H9 (cell line): ENCODE results near the gene BLTP1. TPM values are rescaled to one million over a fixed set of nuclear protein-coding genes. Genes with fewer than 3 reads are reported as not detected.

Source experiments
- DNase-seq: peaks from one replicate; pipeline ENCODE4 v3.0.0-alpha.2; 2017
- H2AFZ ChIP-seq: one replicate; pipeline ENCODE4 v1.6.1; 2013; ENCODE audit warnings: mild to moderate bottlenecking, low read length, control low read depth, moderate library complexity
- H2AK5ac ChIP-seq: 2 replicates; pipeline ENCODE4 v1.6.1; 2013; ENCODE audit warnings: low read length, control low read depth, mixed read lengths; ENCODE audit not compliant: insufficient read length
- H2BK120ac ChIP-seq: one replicate; pipeline ENCODE4 v1.6.1; 2013; ENCODE audit warnings: low read depth, mild to moderate bottlenecking, low read length, control low read depth, inconsistent platforms; ENCODE audit not compliant: poor library complexity, severe bottlenecking
- H2BK12ac ChIP-seq: 2 replicates; pipeline ENCODE4 v1.6.1; 2013; ENCODE audit warnings: low read length, control low read depth, mixed read lengths, low read depth; ENCODE audit not compliant: insufficient read length
- H2BK15ac ChIP-seq: 2 replicates; pipeline ENCODE4 v1.6.1; 2013; ENCODE audit warnings: low read depth, low read length, control low read depth
- H2BK20ac ChIP-seq: one replicate; pipeline ENCODE4 v1.6.1; 2013; ENCODE audit warnings: low read depth, mild to moderate bottlenecking, low read length, control low read depth, inconsistent platforms; ENCODE audit not compliant: poor library complexity, severe bottlenecking
- H2BK5ac ChIP-seq: 2 replicates; pipeline ENCODE4 v1.6.1; 2013; ENCODE audit warnings: low read length, control low read depth, mixed read lengths; ENCODE audit not compliant: insufficient read length
- H3K14ac ChIP-seq: 2 replicates; pipeline ENCODE4 v1.6.1; 2013; ENCODE audit warnings: low read length, control low read depth; ENCODE audit not compliant: insufficient read depth
- H3K18ac ChIP-seq: 2 replicates; pipeline ENCODE4 v1.6.1; 2013; ENCODE audit warnings: low read depth, mild to moderate bottlenecking, mixed read lengths, low read length, control low read depth; ENCODE audit not compliant: insufficient read length
- H3K23ac ChIP-seq: 2 replicates; pipeline ENCODE4 v1.6.1; 2013; ENCODE audit warnings: low read length, control low read depth, mixed read lengths, low read depth; ENCODE audit not compliant: insufficient read length
- H3K23me2 ChIP-seq: 2 replicates; pipeline ENCODE4 v1.6.1; 2013; ENCODE audit warnings: low read depth, mild to moderate bottlenecking, mixed read lengths, low read length, control low read depth; ENCODE audit not compliant: insufficient read length, poor library complexity, severe bottlenecking
- H3K27ac ChIP-seq: 2 replicates; pipeline ENCODE4 v1.5.1; 2013; ENCODE audit warnings: low read length, control low read depth, mixed read lengths, low read depth; ENCODE audit not compliant: insufficient read length
- H3K27me3 ChIP-seq: 2 replicates; pipeline ENCODE4 v1.6.1; 2013; ENCODE audit warnings: low read length, control low read depth, inconsistent platforms; ENCODE audit not compliant: insufficient read depth
- H3K4ac ChIP-seq: 2 replicates; pipeline ENCODE4 v1.6.1; 2013; ENCODE audit warnings: low read depth, mild to moderate bottlenecking, control low read depth, inconsistent platforms, low read length, moderate library complexity
- H3K4me1 ChIP-seq: 2 replicates; pipeline ENCODE4 v1.6.1; 2013; ENCODE audit warnings: low read length, control low read depth, inconsistent platforms; ENCODE audit not compliant: insufficient read depth
- H3K4me2 ChIP-seq: 2 replicates; pipeline ENCODE4 v1.6.1; 2013; ENCODE audit warnings: low read length, control low read depth, mixed read lengths; ENCODE audit not compliant: insufficient read length, insufficient read depth
- H3K56ac ChIP-seq: 2 replicates; pipeline ENCODE4 v1.6.1; 2013; ENCODE audit warnings: low read depth, mild to moderate bottlenecking, mixed read lengths, low read length, control low read depth; ENCODE audit not compliant: insufficient read length
- H3K79me1 ChIP-seq: 2 replicates; pipeline ENCODE4 v1.6.1; 2013; ENCODE audit warnings: low read depth, mild to moderate bottlenecking, moderate library complexity, low read length, control low read depth, inconsistent platforms; ENCODE audit not compliant: insufficient read depth, poor library complexity, severe bottlenecking
- H3K79me2 ChIP-seq: 2 replicates; pipeline ENCODE4 v1.6.1; 2013; ENCODE audit warnings: low read length, control low read depth, inconsistent platforms; ENCODE audit not compliant: insufficient read depth
- H3K9ac ChIP-seq: 2 replicates; pipeline ENCODE4 v1.6.1; 2013; ENCODE audit warnings: low read length, control low read depth, mixed read lengths; ENCODE audit not compliant: insufficient read length; ENCODE audit errors: extremely low read depth
- H3K9me3 ChIP-seq: one replicate; pipeline ENCODE4 v1.6.1; 2013; ENCODE audit warnings: low read depth, low read length, inconsistent platforms; ENCODE audit not compliant: control insufficient read depth
- H3T11ph ChIP-seq: one replicate; pipeline ENCODE4 v1.6.1; 2013; ENCODE audit warnings: mild to moderate bottlenecking, low read length, control low read depth, inconsistent platforms
- H4K20me1 ChIP-seq: one replicate; pipeline ENCODE4 v1.6.1; 2013; ENCODE audit not compliant: control insufficient read depth, insufficient read length, insufficient read depth
- H4K5ac ChIP-seq: 2 replicates; pipeline ENCODE4 v1.6.1; 2013; ENCODE audit warnings: low read depth, mild to moderate bottlenecking, mixed read lengths, low read length, control low read depth; ENCODE audit not compliant: insufficient read length
- H4K8ac ChIP-seq: replicated peaks from 2 replicates; pipeline ENCODE4 v1.6.1; 2013; ENCODE audit warnings: low read length, control low read depth, mixed read lengths, low read depth; ENCODE audit not compliant: insufficient read length
- H4K91ac ChIP-seq: 2 replicates; pipeline ENCODE4 v1.6.1; 2013; ENCODE audit warnings: low read depth, mild to moderate bottlenecking, moderate library complexity, mixed read lengths, low read length, control low read depth; ENCODE audit not compliant: insufficient read length
- H3K27ac Mint-ChIP-seq, 3 experiments: 2 replicates in 2 of 3; 3 replicates in 1 of 3; pipeline ENCODE4 v1.8.0; 2020 to 2021; ENCODE audit warnings: mixed read lengths in 3 of 3, mild to moderate bottlenecking in 1 of 3, moderate library complexity in 1 of 3
- H3K27me3 Mint-ChIP-seq: 2 replicates; pipeline ENCODE4 v1.8.0; 2021; ENCODE audit warnings: low read depth, mild to moderate bottlenecking, moderate library complexity, mixed read lengths
- H3K36me3 Mint-ChIP-seq, 3 experiments: 2 replicates in 2 of 3; 3 replicates in 1 of 3; pipeline ENCODE4 v1.8.0; 2020 to 2021; ENCODE audit warnings: low read depth in 3 of 3, mixed read lengths in 3 of 3; ENCODE audit not compliant: insufficient read depth in 1 of 3
- H3K4me1 Mint-ChIP-seq, 2 experiments: 2 replicates each; pipeline ENCODE4 v1.8.0; 2020; ENCODE audit warnings: mixed read lengths in 2 of 2
- H3K4me3 Mint-ChIP-seq, 2 experiments: 2 replicates in 1 of 2; 3 replicates in 1 of 2; pipeline ENCODE4 v1.8.0; 2020 to 2021; ENCODE audit warnings: mild to moderate bottlenecking in 2 of 2, mixed read lengths in 2 of 2, moderate library complexity in 1 of 2
- H3K9me3 Mint-ChIP-seq, 2 experiments: 2 replicates in 1 of 2; 3 replicates in 1 of 2; pipeline ENCODE4 v1.8.0; 2020; ENCODE audit warnings: mild to moderate bottlenecking in 2 of 2, mixed read lengths in 2 of 2, moderate library complexity in 1 of 2
- WGBS: extraction: QIAGEN DNeasy Blood & Tissue Kit; methylation state at CpG from one replicate; pipeline ENCODE4 v1.1.7; 2013; ENCODE audit warnings: missing lambda C conversion rate, low lambda C conversion rate, mixed read lengths; ENCODE audit not compliant: insufficient read length; ENCODE audit errors: extremely low coverage; 5-methylcytosine and 5-hydroxymethylcytosine counted together
- total RNA-seq: library from RNA; stranded (reverse); gene quantifications from 2 replicates; pipeline ENCODE4 v1.2.1, GENCODE V29; 2021
- TF ChIP-seq, protein P1 (sequence below): fragments of 200-600 bp; sonication (generic); conservative IDR thresholded peaks from 3 replicates; pipeline ENCODE4 v1.8.0; 2021; ENCODE audit warnings: antibody characterized with exemption, mild to moderate bottlenecking

Gene BLTP1
- total RNA-seq, 1 experiment from 2014 or later, result 27.4 TPM

GRCh38 chr4:122156819-122157218 lies 4.7 kb downstream of the BLTP1 start:
- Histone ChIP-seq H2BK20ac (no peak overlapping the region), H2AK5ac (no peak overlapping the region), H3K4ac (no peak overlapping the region), H4K20me1 (no peaks in the 10 kb centered on the region), H2BK120ac (no peak overlapping the region), H3K18ac (no peak overlapping the region), H2BK5ac (no peak overlapping the region), H3K79me1 (no peaks in the 10 kb centered on the region), H3K23me2 (peaks cover 5% of the 10 kb centered on the region), H2BK12ac (no peak overlapping the region), H3T11ph (no peak overlapping the region), H4K91ac (no peak overlapping the region), H3K9me3 (no peaks in the 10 kb centered on the region), H3K56ac (no peak overlapping the region), H2AFZ (no peak overlapping the region), H3K4me1 (no peaks in the 10 kb centered on the region), H3K14ac (no peak overlapping the region), H4K5ac (no peak overlapping the region), H3K27ac (no peak overlapping the region), H4K8ac (no peak overlapping the region), H3K9ac (no peak overlapping the region), H3K27me3 (no peaks in the 10 kb centered on the region), H3K4me2 (no peak overlapping the region), H3K79me2 (no peaks in the 10 kb centered on the region; the same call in 1 of the 2 replicates), H2BK15ac (no peak overlapping the region), H3K23ac (no peak overlapping the region)
- Mint-ChIP-seq H3K36me3 (peaks cover 24 to 34% (median 31%) of the 10 kb centered on the region in 3 experiments), H3K9me3 (peaks cover 8 to 18% of the 10 kb centered on the region in 2 experiments), H3K27ac (no peak overlapping the region), H3K4me3 (no peak overlapping the region), H3K4me1 (peaks cover 2 to 5% of the 10 kb centered on the region in 2 experiments; a peak in 3 of 4 replicates), H3K27me3 (no peaks in the 10 kb centered on the region)
- TF ChIP-seq, protein P1, sequence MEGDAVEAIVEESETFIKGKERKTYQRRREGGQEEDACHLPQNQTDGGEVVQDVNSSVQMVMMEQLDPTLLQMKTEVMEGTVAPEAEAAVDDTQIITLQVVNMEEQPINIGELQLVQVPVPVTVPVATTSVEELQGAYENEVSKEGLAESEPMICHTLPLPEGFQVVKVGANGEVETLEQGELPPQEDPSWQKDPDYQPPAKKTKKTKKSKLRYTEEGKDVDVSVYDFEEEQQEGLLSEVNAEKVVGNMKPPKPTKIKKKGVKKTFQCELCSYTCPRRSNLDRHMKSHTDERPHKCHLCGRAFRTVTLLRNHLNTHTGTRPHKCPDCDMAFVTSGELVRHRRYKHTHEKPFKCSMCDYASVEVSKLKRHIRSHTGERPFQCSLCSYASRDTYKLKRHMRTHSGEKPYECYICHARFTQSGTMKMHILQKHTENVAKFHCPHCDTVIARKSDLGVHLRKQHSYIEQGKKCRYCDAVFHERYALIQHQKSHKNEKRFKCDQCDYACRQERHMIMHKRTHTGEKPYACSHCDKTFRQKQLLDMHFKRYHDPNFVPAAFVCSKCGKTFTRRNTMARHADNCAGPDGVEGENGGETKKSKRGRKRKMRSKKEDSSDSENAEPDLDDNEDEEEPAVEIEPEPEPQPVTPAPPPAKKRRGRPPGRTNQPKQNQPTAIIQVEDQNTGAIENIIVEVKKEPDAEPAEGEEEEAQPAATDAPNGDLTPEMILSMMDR, result no peak
- WGBS, result no CpG with 5 or more reads among the region's 2 CpGs
- no peak for DNase-seq
